Activated T-cell treated with anti-CD3 and anti-CD28 coated beads, Interleukin-2, amount 50 U/mL, for 48 hours (primary cell): Measurements from ENCODE around the gene EEF1A1.
"Not testable (repeated sequence)": the region's sequence is repeated elsewhere in the genome, so short reads cannot be mapped to it uniquely, and the experiment has no call there.

Source experiments
- DNase-seq, 2 experiments: peaks; one replicate each; pipeline ENCODE4 v3.0.0-alpha.2; 2020

The EEF1A1 gene

GRCh38 chr6:73534628-73535027 is 13.8 kb upstream of the EEF1A1 start:
- no peak for DNase-seq

- no peak for DNase-seq
Observed at GRCh38 chr6:73532293-73532692, 11.5 kb upstream of the EEF1A1 start.

GRCh38 chr6:73528897-73529296 is 8.1 kb upstream of the EEF1A1 start:
- no peak for DNase-seq

- no peak for DNase-seq
Observed at GRCh38 chr6:73525546-73526330, 4.9 kb upstream of the EEF1A1 start.

GRCh38 chr6:73523434-73524123 is 2.7 kb upstream of the EEF1A1 start:
- peak; percentile 85 to 88 for DNase-seq

GRCh38 chr6:73521351-73521985 is 636 bp upstream of the EEF1A1 start:
- DNase-seq, result peak in 1 of 2 experiments; percentile 90

GRCh38 chr6:73519926-73520687 is 725 bp downstream of the EEF1A1 start:
- peak; percentile 85 to 87 for DNase-seq

- DNase-seq, result not testable (repeated sequence)
Observed at GRCh38 chr6:73518982-73519881, 1.6 kb downstream of the EEF1A1 start.

- peak; percentile 40 for DNase-seq
Observed at GRCh38 chr6:73518100-73518981, 2.5 kb downstream of the EEF1A1 start.

GRCh38 chr6:73516514-73517489 is 4.0 kb downstream of the EEF1A1 start:
- no peak for DNase-seq

GRCh38 chr6:73515204-73515655 is 5.6 kb downstream of the EEF1A1 start:
- DNase-seq, result peak; percentile 66 to 67

- DNase-seq, result peak in 1 of 2 experiments; percentile 67
Observed at GRCh38 chr6:73514746-73515110, 6.1 kb downstream of the EEF1A1 start.

- DNase-seq, result no peak
Observed at GRCh38 chr6:73513496-73513854, 7.4 kb downstream of the EEF1A1 start.

- no peak for DNase-seq
Observed at GRCh38 chr6:73511796-73512195, 9.0 kb downstream of the EEF1A1 start.

GRCh38 chr6:73509851-73510250 is 11.0 kb downstream of the EEF1A1 start:
- DNase-seq, result no peak

- DNase-seq, result no peak
Observed at GRCh38 chr6:73508776-73509175, 12.1 kb downstream of the EEF1A1 start.

GRCh38 chr6:73506246-73506645 is 14.6 kb downstream of the EEF1A1 start:
- DNase-seq, result no peak

- DNase-seq, result not testable (repeated sequence)
Observed at GRCh38 chr6:73505705-73506104, 15.1 kb downstream of the EEF1A1 start.

- no peak for DNase-seq
Observed at GRCh38 chr6:73505142-73505541, 15.7 kb downstream of the EEF1A1 start.

GRCh38 chr6:73504160-73504559 is 16.7 kb downstream of the EEF1A1 start:
- DNase-seq, result no peak
